IMR-90 (cell line): Measurements from ENCODE around the gene KCNE4. TPM values are rescaled to one million over a fixed set of nuclear protein-coding genes. Genes with fewer than 3 reads are reported as not detected.
A peak's percentile ranks its signal among the peaks of the same experiment; 100 is the strongest.

ENCODE experiments used
- ATAC-seq: fragments of 200-7000 bp; cut with Tn5 transposase; 2 replicates; pipeline ENCODE4 v1.9.1; 2020; ENCODE audit warnings: low read depth, mild to moderate bottlenecking, moderate library complexity
- BruUV-seq: library from RNA; stranded (reverse); fragments of 400-500 nt; replicated peaks from 2 replicates; lab custom pipeline; 2021; lab: Mats Ljungman, UMichigan
- CTCF ChIA-PET: fragments of 300-600 bp; formaldehyde crosslinking; extraction: SDS; loops from one replicate; lab custom pipeline; 2021; ENCODE audit warnings: antibody characterized with exemption; lab: Yijun Ruan, JAX
- POLR2A ChIA-PET: fragments of 300-600 bp; sonication (Branson Sonifier 250); formaldehyde crosslinking; loops from one replicate; lab custom pipeline; 2022; ENCODE audit warnings: antibody characterized with exemption; ENCODE audit not compliant: unreplicated experiment; lab: Charles Lee
- DNase-seq: peaks from one replicate; pipeline ENCODE4 v3.0.0; 2013
- H2AFZ ChIP-seq: replicated peaks from 2 replicates; pipeline ENCODE3; 2013; ENCODE audit warnings: low read length, mild to moderate bottlenecking; ENCODE audit not compliant: poor library complexity
- H2AK5ac ChIP-seq: 2 replicates; pipeline ENCODE4 v1.6.1; 2013; ENCODE audit warnings: low read depth, low read length, inconsistent platforms
- H2AK9ac ChIP-seq: replicated peaks from 2 replicates; pipeline ENCODE3; 2013; ENCODE audit warnings: mild to moderate bottlenecking, low read depth, low read length, moderate library complexity; ENCODE audit not compliant: poor library complexity
- H2BK120ac ChIP-seq: 2 replicates; pipeline ENCODE4 v1.6.1; 2013; ENCODE audit warnings: low read depth, low read length, inconsistent platforms
- H2BK15ac ChIP-seq: 3 replicates; pipeline ENCODE4 v1.6.1; 2013; ENCODE audit warnings: low read depth, low read length, inconsistent platforms
- H2BK20ac ChIP-seq: 2 replicates; pipeline ENCODE4 v1.6.1; 2013; ENCODE audit warnings: low read depth, mild to moderate bottlenecking, inconsistent platforms, low read length, moderate library complexity
- H2BK5ac ChIP-seq: 2 replicates; pipeline ENCODE4 v1.6.1; 2013; ENCODE audit warnings: mild to moderate bottlenecking, low read depth, low read length, inconsistent platforms; ENCODE audit not compliant: poor library complexity, severe bottlenecking
- H3K14ac ChIP-seq: replicated peaks from 2 replicates; pipeline ENCODE4 v1.6.1; 2013; ENCODE audit warnings: low read depth, low read length, inconsistent platforms
- H3K18ac ChIP-seq: 2 replicates; pipeline ENCODE4 v1.6.1; 2013; ENCODE audit warnings: low read depth, low read length, control low read depth
- H3K23ac ChIP-seq: 2 replicates; pipeline ENCODE4 v1.6.1; 2013; ENCODE audit warnings: low read depth, low read length, inconsistent platforms
- H3K27ac ChIP-seq: 2 replicates; pipeline ENCODE4 v1.5.1; 2013; ENCODE audit warnings: mild to moderate bottlenecking, control low read depth, low read length; ENCODE audit not compliant: insufficient read depth
- H3K27me3 ChIP-seq: 2 replicates; pipeline ENCODE4 v1.6.1; 2013; ENCODE audit warnings: low read length; ENCODE audit not compliant: control insufficient read depth, insufficient read depth
- H3K36me3 ChIP-seq: 2 replicates; pipeline ENCODE4 v1.6.1; 2013; ENCODE audit warnings: low read length, mixed read lengths; ENCODE audit not compliant: control insufficient read depth, insufficient read depth
- H3K4ac ChIP-seq: 2 replicates; pipeline ENCODE4 v1.6.1; 2013; ENCODE audit warnings: low read depth, low read length, inconsistent platforms
- H3K4me1 ChIP-seq: 2 replicates; pipeline ENCODE4 v1.6.1; 2013; ENCODE audit warnings: low read length, mixed read lengths; ENCODE audit not compliant: control insufficient read depth, insufficient read depth
- H3K4me2 ChIP-seq: 2 replicates; pipeline ENCODE4 v1.6.1; 2013; ENCODE audit warnings: low read depth, mild to moderate bottlenecking, control low read depth, low read length, moderate library complexity
- H3K4me3 ChIP-seq: 2 replicates; pipeline ENCODE4 v1.5.1; 2013; ENCODE audit warnings: low read depth, mild to moderate bottlenecking, control low read depth, low read length, moderate library complexity; ENCODE audit not compliant: insufficient read depth
- H3K56ac ChIP-seq: 2 replicates; pipeline ENCODE4 v1.6.1; 2013; ENCODE audit warnings: low read length, inconsistent platforms; ENCODE audit not compliant: insufficient read depth; ENCODE audit errors: extremely low read depth
- H3K79me1 ChIP-seq, 2 experiments: 2 replicates each; pipeline ENCODE4 v1.6.1; 2013; ENCODE audit warnings: low read length in 2 of 2, inconsistent platforms in 1 of 2, low read depth in 1 of 2
- H3K9ac ChIP-seq: 2 replicates; pipeline ENCODE4 v1.6.1; 2013; ENCODE audit warnings: low read depth, low read length, control low read depth
- H3K9me1 ChIP-seq: 2 replicates; pipeline ENCODE4 v1.6.1; 2013; ENCODE audit warnings: low read length, inconsistent platforms; ENCODE audit not compliant: insufficient read depth
- H3K9me3 ChIP-seq: 2 replicates; pipeline ENCODE4 v1.6.1; 2013; ENCODE audit warnings: low read length; ENCODE audit not compliant: control insufficient read depth, insufficient read depth
- H4K20me1 ChIP-seq: 2 replicates; pipeline ENCODE4 v1.6.1; 2013; ENCODE audit warnings: low read length, inconsistent platforms; ENCODE audit not compliant: insufficient read depth
- H4K5ac ChIP-seq: 2 replicates; pipeline ENCODE4 v1.6.1; 2013; ENCODE audit warnings: mild to moderate bottlenecking, low read depth, low read length, control low read depth
- H4K8ac ChIP-seq, 2 experiments: 2 replicates each; pipeline ENCODE4 v1.6.1; 2013; ENCODE audit warnings: low read depth in 2 of 2, low read length in 2 of 2, control low read depth in 1 of 2, inconsistent platforms in 1 of 2
- H4K91ac ChIP-seq: 2 replicates; pipeline ENCODE4 v1.6.1; 2013; ENCODE audit warnings: low read depth, low read length, inconsistent platforms; ENCODE audit not compliant: insufficient read depth
- BHLHE40 ChIP-seq: fragments of 150-350 bp; IDR thresholded peaks from 2 replicates; pipeline ENCODE4 v1.6.1; 2016; ENCODE audit warnings: mild to moderate bottlenecking, low read depth, low read length
- CEBPB ChIP-seq: IDR thresholded peaks from 2 replicates; pipeline ENCODE4 v1.6.1; 2012; ENCODE audit warnings: low read depth, low read length, improper control_type of control experiment
- CHD1 ChIP-seq: IDR thresholded peaks from 2 replicates; pipeline ENCODE4 v1.6.1; 2012; ENCODE audit warnings: low read depth, low read length, improper control_type of control experiment
- FOS ChIP-seq: fragments of 150-350 bp; IDR thresholded peaks from 2 replicates; pipeline ENCODE4 v1.6.1; 2016; ENCODE audit warnings: low read depth, low read length
- MXI1 ChIP-seq: IDR thresholded peaks from 2 replicates; pipeline ENCODE4 v1.6.1; 2012; ENCODE audit warnings: low read depth, mild to moderate bottlenecking, low read length, moderate library complexity, borderline replicate concordance
- NFE2L2 ChIP-seq: fragments of 150-350 bp; IDR thresholded peaks from 2 replicates; pipeline ENCODE4 v1.6.1; 2016; ENCODE audit warnings: low read depth, mild to moderate bottlenecking, low read length
- POLR2A ChIP-seq: IDR thresholded peaks from 2 replicates; pipeline ENCODE4 v1.6.1; 2012; ENCODE audit warnings: mild to moderate bottlenecking, low read depth, low read length
- RCOR1 ChIP-seq: IDR thresholded peaks from 2 replicates; pipeline ENCODE4 v1.6.1; 2012; ENCODE audit warnings: mild to moderate bottlenecking, low read length, improper control_type of control experiment; ENCODE audit not compliant: insufficient replicate concordance
- RFX5 ChIP-seq: IDR thresholded peaks from 2 replicates; pipeline ENCODE4 v1.8.0; 2012; ENCODE audit warnings: low read depth, mild to moderate bottlenecking, low read length, moderate library complexity
- USF2 ChIP-seq: fragments of 150-350 bp; IDR thresholded peaks from 2 replicates; pipeline ENCODE4 v1.6.1; 2017; ENCODE audit warnings: mild to moderate bottlenecking, antibody characterized with exemption, low read length, low read depth
- WGBS, 2 experiments: methylation state at CpG; one replicate each; pipeline versions ENCODE4 v1.1.5 to v1.1.7; 2013; ENCODE audit warnings: missing lambda C conversion rate in 2 of 2; ENCODE audit not compliant: insufficient read length in 1 of 2; ENCODE audit errors: extremely low coverage in 2 of 2; 5-methylcytosine and 5-hydroxymethylcytosine counted together
- dilution Hi-C: fragments of 300-500 bp; cut with HindIII; formaldehyde crosslinking; loops from one replicate; pipeline ENCODE4 v1.14.3; 2018; ENCODE audit warnings: low sequenced_read_pairs; ENCODE audit not compliant: unreplicated experiment
- in situ Hi-C: fragments of 300-500 bp; cut with MboI; formaldehyde crosslinking; loops from 3 replicates; pipeline ENCODE4 v1.14.3; 2019; ENCODE audit warnings: low sequenced_read_pairs, inconsistent platforms, mixed read lengths
- intact Hi-C: fragments of 100-400 bp; cut with micrococcal nuclease; formaldehyde crosslinking; loops from 2 replicates; pipeline ENCODE4 v1.10.0; 2022
- polyA plus RNA-seq, 3 experiments: library from polyadenylated mRNA; depleted of rRNA; stranded (reverse); fragments of >200 nt; gene quantifications; 2 replicates each; pipeline ENCODE4 v1.2.3, GENCODE V29; 2012; ENCODE audit warnings: low replicate concordance in 1 of 3
- total RNA-seq: library from RNA; depleted of rRNA; stranded (reverse); fragments of >200 nt; gene quantifications from 2 replicates; pipeline ENCODE4 v1.2.3, GENCODE V29; 2012

Gene KCNE4
- total and polyA plus RNA-seq, 2 of the 4 experiments (the other 2 are of a cell fraction), result 6.6 to 6.8 TPM

DNA sequence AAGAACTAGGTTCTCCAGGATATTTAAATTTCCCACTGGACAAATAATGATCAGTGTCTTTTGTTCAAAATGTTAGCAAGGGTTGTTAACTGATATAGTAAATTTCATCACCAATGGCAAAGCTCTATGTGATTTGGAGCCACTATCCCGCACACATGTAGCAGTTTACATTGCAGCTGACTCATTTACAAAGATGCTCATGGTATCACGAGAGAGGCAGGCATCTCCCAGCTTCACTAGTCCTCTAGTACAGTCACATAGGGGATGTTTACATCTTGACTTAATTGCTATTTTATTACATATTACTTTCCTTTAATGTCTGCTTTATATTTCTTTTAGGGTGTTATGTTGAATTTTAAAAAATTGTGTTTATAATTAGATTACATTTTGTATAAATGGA is 30.7 kb downstream of the KCNE4 start:
- TF ChIP-seq RFX5 (no peak), MXI1 (no peak), BHLHE40 (peak; percentile 79), CHD1 (no peak), POLR2A (no peak), CEBPB (peak; percentile 38; the same call in 1 of the 2 replicates), FOS (peak; percentile 43; the same call in 1 of the 2 replicates), RCOR1 (no peak), USF2 (no peak), NFE2L2 (no peak)
- no peak overlapping the region for H3K18ac ChIP-seq
- WGBS, 2 experiments, result no CpG with 5 or more reads among the region's 2 CpGs
- ChIA-PET CTCF (interaction anchor here (0.6 to 0.9 kb wide), 3 partner anchors 15 to 219 kb away, joined by 3 to 4 read pairs (median 4); no protein-coding TSS in a partner anchor), POLR2A (no interaction called here)
- intact Hi-C loops (no loop called here), in situ Hi-C loops (no loop called here), dilution Hi-C loops (no loop called here)
- no peaks in the 10 kb centered on the region for H3K4me1 ChIP-seq
- H3K27ac ChIP-seq, result no peak overlapping the region
- 0 out of 2 replicates have a peak overlapping the region, but pooled peaks have one; percentile 25 for H3K4ac ChIP-seq
- no peak overlapping the region for H2BK5ac ChIP-seq
- H2AFZ ChIP-seq, result no peak overlapping the region
- H3K4me2 ChIP-seq, result no peak overlapping the region
- H4K8ac ChIP-seq, result no peak overlapping the region
- H3K27me3 ChIP-seq, result no peaks in the 10 kb centered on the region
- H2BK15ac ChIP-seq, result no peak overlapping the region
- no peaks in the 10 kb centered on the region for H3K36me3 ChIP-seq
- no peak overlapping the region for H3K14ac ChIP-seq
- no peak overlapping the region for H4K91ac ChIP-seq
- DNase-seq (peak; percentile 87), ATAC-seq (peak; percentile 97)
- H4K5ac ChIP-seq, result no peak overlapping the region
- H3K56ac ChIP-seq, result no peak overlapping the region
- no peaks in the 10 kb centered on the region for H3K9me1 ChIP-seq
- H2AK9ac ChIP-seq, result no peak overlapping the region
- H2BK20ac ChIP-seq, result no peak overlapping the region
- no peak overlapping the region for H2BK120ac ChIP-seq
- H3K23ac ChIP-seq, result no peak overlapping the region
- H3K79me1 ChIP-seq, result no peaks in the 10 kb centered on the region
- H3K4me3 ChIP-seq, result no peak overlapping the region
- H3K9ac ChIP-seq, result no peak overlapping the region
- no peak overlapping the region for H2AK5ac ChIP-seq
- no peaks in the 10 kb centered on the region for H4K20me1 ChIP-seq
- no TSS peak for BruUV-seq
- no peaks in the 10 kb centered on the region for H3K9me3 ChIP-seq
